HG03280 (cell line): Measurements from ENCODE around the gene FLT3.
"Not testable (repeated sequence)": the region's sequence is repeated elsewhere in the genome, so short reads cannot be mapped to it uniquely, and the experiment has no call there.

ENCODE experiments used
- ATAC-seq: cut with Tn5 transposase; IDR thresholded peaks from one replicate; pipeline ENCODE4 v1.9.1; 2021; ENCODE audit warnings: mild to moderate bottlenecking, moderate library complexity; ENCODE audit not compliant: unreplicated experiment

The FLT3 gene

GRCh38 chr13:28101886-28102285, 1.5 kb upstream of the FLT3 start:
- ATAC-seq, result not testable (repeated sequence)

- no peak for ATAC-seq
These were observed 803 bp downstream of the FLT3 start for GRCh38 chr13:28099396-28100149.

- no peak for ATAC-seq
These were observed 2.9 kb downstream of the FLT3 start for GRCh38 chr13:28097503-28097902.

- ATAC-seq, result no peak
These were observed 6.1 kb downstream of the FLT3 start for GRCh38 chr13:28094306-28094705.

GRCh38 chr13:28093881-28094280, 6.5 kb downstream of the FLT3 start:
- ATAC-seq, result no peak

- no peak for ATAC-seq
These were observed 7.9 kb downstream of the FLT3 start for GRCh38 chr13:28092431-28092830.

GRCh38 chr13:28089065-28089464, 11.3 kb downstream of the FLT3 start:
- ATAC-seq, result no peak

GRCh38 chr13:28077820-28078219, 22.6 kb downstream of the FLT3 start:
- not testable (repeated sequence) for ATAC-seq

GRCh38 chr13:28077231-28077630, 23.1 kb downstream of the FLT3 start:
- ATAC-seq, result no peak

- no peak for ATAC-seq
These were observed 29.0 kb downstream of the FLT3 start for GRCh38 chr13:28071424-28071823.

GRCh38 chr13:28067491-28067890, 32.9 kb downstream of the FLT3 start:
- no peak for ATAC-seq

GRCh38 chr13:28058866-28059613, 41.3 kb downstream of the FLT3 start:
- no peak for ATAC-seq

GRCh38 chr13:28056970-28057712, 43.2 kb downstream of the FLT3 start:
- ATAC-seq, result peak; percentile 56

- no peak for ATAC-seq
These were observed 44.0 kb downstream of the FLT3 start for GRCh38 chr13:28056426-28056825.

GRCh38 chr13:28055357-28055756, 45.0 kb downstream of the FLT3 start:
- no peak for ATAC-seq

GRCh38 chr13:28052945-28053344, 47.4 kb downstream of the FLT3 start:
- no peak for ATAC-seq

- ATAC-seq, result peak; percentile 45
These were observed 50.2 kb downstream of the FLT3 start for GRCh38 chr13:28049880-28050875.

- ATAC-seq, result no peak
These were observed 51.2 kb downstream of the FLT3 start for GRCh38 chr13:28049215-28049614.

- no peak for ATAC-seq
These were observed 51.6 kb downstream of the FLT3 start for GRCh38 chr13:28048768-28049167.

GRCh38 chr13:28047757-28048388, 52.5 kb downstream of the FLT3 start:
- ATAC-seq, result peak; percentile 80
